Mesothelial cell of epicardium (in vitro differentiated cells): ENCODE data around the gene DOCK6. TPM values are rescaled to one million over a fixed set of nuclear protein-coding genes. Genes with fewer than 3 reads are reported as not detected.
A peak's percentile ranks its signal among the peaks of the same experiment; 100 is the strongest.

Source experiments
- DNase-seq, 2 experiments: peaks; one replicate each; pipeline ENCODE4 v3.0.0; 2021; ENCODE audit warnings: low spot score in 2 of 2; ENCODE audit not compliant: unreplicated experiment in 2 of 2
- H3K27ac Mint-ChIP-seq: 2 replicates; pipeline ENCODE4 v1.8.0; 2021; ENCODE audit warnings: mixed read lengths
- H3K27me3 Mint-ChIP-seq: 2 replicates; pipeline ENCODE4 v1.8.0; 2021; ENCODE audit warnings: low read depth, mixed read lengths
- H3K36me3 Mint-ChIP-seq: 2 replicates; pipeline ENCODE4 v1.8.0; 2021; ENCODE audit warnings: mixed read lengths
- H3K4me1 Mint-ChIP-seq: 2 replicates; pipeline ENCODE4 v1.8.0; 2021; ENCODE audit warnings: mixed read lengths
- H3K4me3 Mint-ChIP-seq: 2 replicates; pipeline ENCODE4 v1.8.0; 2021; ENCODE audit warnings: mild to moderate bottlenecking, moderate library complexity, mixed read lengths
- H3K9me3 Mint-ChIP-seq: 2 replicates; pipeline ENCODE4 v1.8.0; 2021; ENCODE audit warnings: mixed read lengths
- total RNA-seq: library from RNA; stranded (reverse); gene quantifications from 3 replicates; pipeline ENCODE4 v1.2.1, GENCODE V29; 2021
- TF ChIP-seq, protein P1 (sequence below): fragments of 200-600 bp; sonication (generic); IDR thresholded peaks from one replicate; pipeline ENCODE4 v1.5.0; 2021; ENCODE audit warnings: antibody characterized with exemption; ENCODE audit not compliant: unreplicated experiment

Gene DOCK6
- total RNA-seq, 1 donor from 2014 or later, result 66.4 TPM

DNA sequence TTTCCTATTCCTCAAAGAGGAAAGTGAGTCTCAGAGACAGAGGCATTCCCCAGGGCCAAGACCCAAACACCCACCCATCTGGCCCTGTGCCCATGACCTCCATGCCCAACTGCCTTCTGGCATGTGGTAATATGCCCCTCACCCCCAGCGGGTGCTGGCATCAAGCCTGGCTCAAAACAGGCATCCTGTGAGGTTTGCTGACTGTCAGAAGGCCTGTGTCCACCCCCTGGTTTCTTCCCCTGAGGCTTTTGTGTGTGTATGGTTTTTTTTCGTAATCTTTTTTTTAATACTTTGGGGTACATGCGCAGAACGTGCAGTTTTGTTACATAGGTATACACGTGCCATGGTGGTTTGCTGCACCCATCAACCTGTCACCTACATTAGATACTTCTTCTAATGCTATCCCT is 57.4 kb downstream of the DOCK6 start:
- H3K27me3 Mint-ChIP-seq, result no peaks in the 10 kb centered on the region
- H3K9me3 Mint-ChIP-seq, result no peaks in the 10 kb centered on the region
- H3K36me3 Mint-ChIP-seq, result peaks cover 10% of the 10 kb centered on the region
- TF ChIP-seq, protein P1, sequence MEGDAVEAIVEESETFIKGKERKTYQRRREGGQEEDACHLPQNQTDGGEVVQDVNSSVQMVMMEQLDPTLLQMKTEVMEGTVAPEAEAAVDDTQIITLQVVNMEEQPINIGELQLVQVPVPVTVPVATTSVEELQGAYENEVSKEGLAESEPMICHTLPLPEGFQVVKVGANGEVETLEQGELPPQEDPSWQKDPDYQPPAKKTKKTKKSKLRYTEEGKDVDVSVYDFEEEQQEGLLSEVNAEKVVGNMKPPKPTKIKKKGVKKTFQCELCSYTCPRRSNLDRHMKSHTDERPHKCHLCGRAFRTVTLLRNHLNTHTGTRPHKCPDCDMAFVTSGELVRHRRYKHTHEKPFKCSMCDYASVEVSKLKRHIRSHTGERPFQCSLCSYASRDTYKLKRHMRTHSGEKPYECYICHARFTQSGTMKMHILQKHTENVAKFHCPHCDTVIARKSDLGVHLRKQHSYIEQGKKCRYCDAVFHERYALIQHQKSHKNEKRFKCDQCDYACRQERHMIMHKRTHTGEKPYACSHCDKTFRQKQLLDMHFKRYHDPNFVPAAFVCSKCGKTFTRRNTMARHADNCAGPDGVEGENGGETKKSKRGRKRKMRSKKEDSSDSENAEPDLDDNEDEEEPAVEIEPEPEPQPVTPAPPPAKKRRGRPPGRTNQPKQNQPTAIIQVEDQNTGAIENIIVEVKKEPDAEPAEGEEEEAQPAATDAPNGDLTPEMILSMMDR, result no peak
- no peak overlapping the region for H3K27ac Mint-ChIP-seq
- no peak for DNase-seq
- H3K4me3 Mint-ChIP-seq, result no peak overlapping the region
- peaks cover 6% of the 10 kb centered on the region for H3K4me1 Mint-ChIP-seq

DNA sequence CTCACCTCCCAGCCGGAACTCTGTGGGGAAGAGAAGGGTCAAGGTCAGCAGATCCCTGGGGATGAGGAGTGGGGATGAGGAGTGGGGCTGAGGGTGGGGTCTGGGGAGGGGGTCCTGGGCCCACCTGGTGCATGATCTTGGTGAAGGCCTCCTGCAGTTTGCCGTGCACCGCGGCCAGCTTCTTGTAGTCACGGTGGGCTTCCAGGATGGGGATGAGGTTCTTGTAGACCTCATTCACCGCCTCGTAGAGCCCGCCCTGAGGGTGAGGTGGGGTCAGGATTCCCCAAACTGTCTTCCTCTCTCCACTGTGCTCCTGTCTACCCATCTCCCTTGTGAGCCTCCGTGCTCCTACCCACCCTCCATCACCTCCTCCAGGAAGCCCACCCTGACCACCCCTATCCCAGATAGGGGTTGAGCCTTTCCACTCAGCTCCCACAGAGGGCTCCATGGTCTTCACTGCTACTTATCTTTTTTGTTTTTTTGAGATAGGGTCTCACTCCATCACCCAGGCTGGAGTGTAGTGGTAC is 58.2 kb downstream of the DOCK6 start:
- Mint-ChIP-seq H3K27me3 (no peaks in the 10 kb centered on the region), H3K4me1 (peaks cover 6% of the 10 kb centered on the region), H3K4me3 (no peak overlapping the region), H3K9me3 (no peaks in the 10 kb centered on the region), H3K36me3 (peaks cover 10% of the 10 kb centered on the region), H3K27ac (peak overlapping the region; percentile 16)
- no peak for DNase-seq
- TF ChIP-seq, protein P1, result no peak

DNA sequence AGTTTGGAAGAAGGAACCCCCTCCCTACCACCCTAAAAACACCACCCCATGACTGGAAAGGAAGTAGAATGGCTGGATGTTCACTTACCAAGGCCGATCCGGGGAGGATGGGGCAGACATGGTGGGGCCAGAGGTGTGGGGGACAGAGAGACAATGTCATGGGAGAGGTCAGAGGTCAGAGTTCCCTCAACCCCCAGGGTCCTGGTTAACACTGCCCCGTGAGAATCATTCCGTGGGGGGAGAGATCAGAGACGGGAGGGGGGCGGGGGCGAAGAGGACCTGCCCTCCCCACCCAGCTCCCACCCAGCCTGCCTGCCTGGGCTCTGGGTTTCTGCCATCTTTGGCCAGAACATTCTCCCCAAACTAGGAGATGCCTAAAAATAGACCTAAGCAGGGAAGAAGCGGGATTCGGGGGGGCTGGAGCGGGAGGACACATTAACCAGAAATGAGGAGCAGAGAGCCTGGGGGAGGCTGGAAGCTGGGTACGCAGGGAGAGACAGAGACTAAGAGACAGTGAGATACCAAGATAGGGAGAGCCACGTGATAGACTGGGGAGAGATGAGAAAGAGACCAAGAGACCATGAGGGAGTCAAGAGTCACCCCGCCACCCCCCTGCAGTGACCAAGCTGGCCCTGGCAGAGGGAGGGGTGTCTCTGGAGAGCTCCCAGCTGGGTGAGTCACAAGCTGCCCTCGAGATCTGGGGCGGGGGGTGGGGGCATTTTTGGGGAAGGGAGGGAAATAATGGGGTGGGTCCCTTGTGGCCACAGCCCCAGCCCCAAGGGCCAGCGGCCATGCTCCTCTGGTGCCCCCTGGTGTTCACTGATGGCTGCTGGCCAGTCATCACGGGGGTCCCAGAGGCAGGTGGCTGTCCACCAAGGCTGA is 58.9 kb downstream of the DOCK6 start:
- peaks cover 6% of the 10 kb centered on the region for H3K4me1 Mint-ChIP-seq
- no peaks in the 10 kb centered on the region for H3K9me3 Mint-ChIP-seq
- no peaks in the 10 kb centered on the region for H3K27me3 Mint-ChIP-seq
- TF ChIP-seq, protein P1, result peak; percentile 66
- peak; percentile 53 to 77 for DNase-seq
- no peak overlapping the region for H3K4me3 Mint-ChIP-seq
- H3K27ac Mint-ChIP-seq, result peak overlapping the region; percentile 16
- peaks cover 8% of the 10 kb centered on the region for H3K36me3 Mint-ChIP-seq

DNA sequence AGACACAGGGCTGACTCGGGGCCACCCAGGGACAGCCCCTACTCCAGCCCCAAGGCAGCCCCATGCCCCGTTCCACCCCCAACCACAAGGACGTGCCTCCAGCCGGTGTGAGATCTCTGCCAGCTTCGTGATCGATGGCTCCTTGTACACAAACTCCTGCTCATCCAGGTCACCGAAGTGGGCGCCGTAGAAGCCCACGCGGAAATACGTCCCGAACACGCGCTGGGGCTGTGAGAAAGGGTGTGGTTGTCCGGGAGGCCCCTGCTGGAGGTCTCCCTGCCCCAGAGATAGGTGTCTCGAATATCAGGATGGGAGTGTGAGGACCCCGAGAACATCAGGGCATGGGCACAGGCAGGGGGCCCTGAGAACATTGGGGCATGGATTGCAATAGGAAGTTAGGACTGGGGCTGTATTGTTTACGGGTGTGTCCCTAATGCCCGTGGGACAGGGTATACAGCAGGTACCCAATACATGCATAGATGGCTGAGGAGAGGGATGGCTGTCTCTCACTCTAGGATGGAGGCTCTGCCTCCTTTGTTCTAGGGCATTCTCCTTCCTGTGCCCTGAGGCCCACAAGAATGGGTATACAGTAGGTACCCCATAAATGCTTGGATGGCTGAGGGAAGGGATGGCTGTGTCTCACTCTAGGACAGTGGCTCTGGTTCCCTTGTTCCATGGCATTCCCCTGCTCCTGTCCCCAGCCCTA is 59.7 kb downstream of the DOCK6 start:
- Mint-ChIP-seq H3K4me3 (no peak overlapping the region), H3K27ac (no peak overlapping the region), H3K9me3 (no peaks in the 10 kb centered on the region), H3K27me3 (no peaks in the 10 kb centered on the region), H3K4me1 (peaks cover 6% of the 10 kb centered on the region), H3K36me3 (peaks cover 8% of the 10 kb centered on the region)
- TF ChIP-seq, protein P1, result no peak
- DNase-seq, result no peak

DNA sequence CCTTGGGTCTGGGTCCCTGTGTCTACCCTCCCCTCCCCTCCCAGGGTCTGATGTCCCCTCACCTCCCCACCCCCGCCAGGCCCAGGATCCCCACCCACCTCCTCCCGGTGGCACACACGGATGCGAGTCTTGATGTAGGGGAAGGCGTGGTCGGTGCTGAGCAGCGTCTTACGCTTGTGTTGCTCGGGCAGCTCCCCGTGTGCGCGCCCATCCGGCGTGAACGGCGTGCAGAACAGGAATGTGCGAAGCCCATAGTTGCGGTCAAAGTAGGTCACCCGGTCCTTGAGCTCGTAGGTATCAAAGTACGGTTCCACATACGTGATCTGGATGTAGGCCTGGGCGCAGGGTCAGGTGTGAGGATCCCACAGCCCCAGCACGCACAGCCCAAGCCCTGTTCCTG is 60.5 kb downstream of the DOCK6 start:
- Mint-ChIP-seq H3K36me3 (peaks cover 8% of the 10 kb centered on the region), H3K27me3 (no peaks in the 10 kb centered on the region), H3K4me1 (peaks cover 6% of the 10 kb centered on the region), H3K27ac (no peak overlapping the region), H3K9me3 (no peaks in the 10 kb centered on the region), H3K4me3 (no peak overlapping the region)
- DNase-seq, result no peak
- TF ChIP-seq, protein P1, result no peak
